ENCODE results near the gene SMURF1.

SMURF1 gene

GRCh38 chr7:99029466-99030435 lies 114.2 kb downstream of the SMURF1 start:
- no peak for DNase-seq (ENCODE audit: low read depth in 2 of 2)

- DNase-seq (ENCODE audit: low read depth in 2 of 2): no peak
Observed at GRCh38 chr7:99028261-99028973, 115.5 kb downstream of the SMURF1 start.

GRCh38 chr7:99027841-99028240 lies 116.1 kb downstream of the SMURF1 start:
- no peak for DNase-seq (ENCODE audit: low read depth in 2 of 2)

- DNase-seq (ENCODE audit: low read depth in 2 of 2): no peak
Observed at GRCh38 chr7:99027241-99027640, 116.7 kb downstream of the SMURF1 start.

GRCh38 chr7:99024066-99024465 lies 119.8 kb downstream of the SMURF1 start:
- DNase-seq (ENCODE audit: low read depth in 2 of 2): no peak

GRCh38 chr7:99021941-99022560 lies 121.9 kb downstream of the SMURF1 start:
- no peak for DNase-seq (ENCODE audit: low read depth in 2 of 2)

GRCh38 chr7:99020413-99020715 lies 123.5 kb downstream of the SMURF1 start:
- no peak for DNase-seq (ENCODE audit: low read depth in 2 of 2)

GRCh38 chr7:99019523-99020412 lies 124.1 kb downstream of the SMURF1 start:
- no peak for DNase-seq (ENCODE audit: low read depth in 2 of 2)

GRCh38 chr7:99016196-99016595 lies 127.7 kb downstream of the SMURF1 start:
- DNase-seq (ENCODE audit: low read depth in 2 of 2): no peak

- no peak for DNase-seq (ENCODE audit: low read depth in 2 of 2)
Observed at GRCh38 chr7:99014113-99014985, 129.6 kb downstream of the SMURF1 start.

GRCh38 chr7:99013266-99014112 lies 130.4 kb downstream of the SMURF1 start:
- no peak for DNase-seq (ENCODE audit: low read depth in 2 of 2)

GRCh38 chr7:99012722-99013121 lies 131.2 kb downstream of the SMURF1 start:
- no peak for DNase-seq (ENCODE audit: low read depth in 2 of 2)

- DNase-seq (ENCODE audit: low read depth in 2 of 2): no peak
Observed at GRCh38 chr7:99011706-99012404, 132.1 kb downstream of the SMURF1 start.

GRCh38 chr7:99011341-99011705 lies 132.6 kb downstream of the SMURF1 start:
- no peak for DNase-seq (ENCODE audit: low read depth in 2 of 2)

GRCh38 chr7:99010281-99010680 lies 133.6 kb downstream of the SMURF1 start:
- DNase-seq (ENCODE audit: low read depth in 2 of 2): no peak

- DNase-seq (ENCODE audit: low read depth in 2 of 2): no peak
Observed at GRCh38 chr7:99008921-99009530, 134.9 kb downstream of the SMURF1 start.

GRCh38 chr7:99008181-99008631 lies 135.7 kb downstream of the SMURF1 start:
- no peak for DNase-seq (ENCODE audit: low read depth in 2 of 2)

- DNase-seq (ENCODE audit: low read depth in 2 of 2): no peak
Observed at GRCh38 chr7:99006739-99007424, 137.0 kb downstream of the SMURF1 start.
